Keratinocyte (primary cell): ENCODE data around the gene RELCH.

Experiments used
- EZH2 ChIP-seq: IDR thresholded peaks from one replicate; pipeline ENCODE4 v1.6.1; 2012; ENCODE audit warnings: inconsistent platforms, mild to moderate bottlenecking, low read length, moderate library complexity
- TF ChIP-seq, protein P1 (sequence below), 3 experiments: IDR thresholded peaks in 1 of 3; conservative IDR thresholded peaks in 1 of 3; optimal IDR thresholded peaks in 1 of 3; 2 replicates in 2 of 3; 3 replicates in 1 of 3; pipeline versions ENCODE3 to v1.5.1; 2011; ENCODE audit warnings: low read length in 3 of 3, mild to moderate bottlenecking in 3 of 3, moderate library complexity in 2 of 3, control low read depth in 1 of 3, inconsistent platforms in 1 of 3; ENCODE audit not compliant: insufficient read depth in 2 of 3; ENCODE audit errors: extremely low read depth in 1 of 3

DNA sequence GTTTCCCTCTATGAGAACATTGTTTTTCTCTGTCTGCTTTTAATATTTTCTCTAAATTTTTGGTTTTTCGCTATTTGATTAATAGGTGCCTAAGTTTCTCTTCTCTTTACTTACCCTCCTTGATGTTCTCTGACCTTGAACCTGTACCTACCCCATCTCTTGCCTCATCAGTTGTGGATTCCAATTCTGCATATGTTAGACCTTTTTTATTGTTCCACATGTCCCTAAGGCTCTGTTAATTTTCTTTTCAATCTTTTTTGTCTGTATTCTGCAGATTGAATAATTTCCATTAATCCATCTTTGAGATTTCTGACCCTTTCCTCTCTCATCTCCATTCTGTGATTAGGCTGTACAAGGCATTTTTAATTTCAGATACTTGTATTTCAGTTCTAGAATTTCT is 23.1 kb downstream of the RELCH start:
- TF ChIP-seq, protein P1, sequence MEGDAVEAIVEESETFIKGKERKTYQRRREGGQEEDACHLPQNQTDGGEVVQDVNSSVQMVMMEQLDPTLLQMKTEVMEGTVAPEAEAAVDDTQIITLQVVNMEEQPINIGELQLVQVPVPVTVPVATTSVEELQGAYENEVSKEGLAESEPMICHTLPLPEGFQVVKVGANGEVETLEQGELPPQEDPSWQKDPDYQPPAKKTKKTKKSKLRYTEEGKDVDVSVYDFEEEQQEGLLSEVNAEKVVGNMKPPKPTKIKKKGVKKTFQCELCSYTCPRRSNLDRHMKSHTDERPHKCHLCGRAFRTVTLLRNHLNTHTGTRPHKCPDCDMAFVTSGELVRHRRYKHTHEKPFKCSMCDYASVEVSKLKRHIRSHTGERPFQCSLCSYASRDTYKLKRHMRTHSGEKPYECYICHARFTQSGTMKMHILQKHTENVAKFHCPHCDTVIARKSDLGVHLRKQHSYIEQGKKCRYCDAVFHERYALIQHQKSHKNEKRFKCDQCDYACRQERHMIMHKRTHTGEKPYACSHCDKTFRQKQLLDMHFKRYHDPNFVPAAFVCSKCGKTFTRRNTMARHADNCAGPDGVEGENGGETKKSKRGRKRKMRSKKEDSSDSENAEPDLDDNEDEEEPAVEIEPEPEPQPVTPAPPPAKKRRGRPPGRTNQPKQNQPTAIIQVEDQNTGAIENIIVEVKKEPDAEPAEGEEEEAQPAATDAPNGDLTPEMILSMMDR (optimal IDR thresholded peaks at IDR 0.05 in 1 of 3, IDR thresholded peaks at IDR 0.05 in 1 of 3, conservative IDR thresholded peaks at IDR 0.05 in 1 of 3; ENCODE audit: extremely low read depth in 1 of 3, insufficient read depth in 2 of 3, low read length in 3 of 3): no peak
- TF ChIP-seq EZH2: no peak
